GM12874 (cell line): Measurements from ENCODE around the gene GRPEL1.

Experiments
- CTCF ChIP-seq: IDR thresholded peaks from 2 replicates; pipeline ENCODE4 v1.5.1; 2011; ENCODE audit warnings: low read depth, mild to moderate bottlenecking, control low read depth, low read length, moderate library complexity; ENCODE audit not compliant: insufficient read depth

The GRPEL1 gene

GRCh38 chr4:7067452-7068278 lies at the start of gene GRPEL1:
GRPEL1 (minus strand) TSS chr4:7068064; CDS start chr4:7068032, 32 bp downstream.
- no peak for TF ChIP-seq CTCF

GRCh38 chr4:7116705-7117104 lies 48.8 kb upstream of the GRPEL1 start:
- TF ChIP-seq CTCF = no peak

GRCh38 chr4:7115557-7116340 lies 47.9 kb upstream of the GRPEL1 start:
- no peak for TF ChIP-seq CTCF

DNA sequence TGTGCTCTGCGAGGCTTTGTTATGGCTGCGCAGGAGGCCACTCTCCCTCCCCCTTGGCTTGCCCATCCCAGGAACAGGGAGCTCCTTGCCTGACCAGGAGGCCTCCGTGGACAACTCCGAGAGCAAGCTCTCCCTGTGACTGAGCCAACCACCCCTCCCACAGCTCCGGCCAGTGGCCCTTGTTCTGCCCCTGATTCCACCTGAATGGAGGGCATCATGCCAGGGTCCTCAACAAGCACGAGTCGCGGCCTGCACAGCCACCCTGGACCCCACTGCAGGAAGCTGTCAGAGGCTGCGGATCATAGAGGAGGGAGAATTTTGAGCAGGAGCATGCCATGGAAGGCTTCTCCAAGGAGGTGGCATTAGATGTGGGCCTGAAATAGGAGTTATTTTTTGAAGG lies 44.8 kb upstream of the GRPEL1 start:
- no peak for TF ChIP-seq CTCF

GRCh38 chr4:7111441-7111840 lies 43.6 kb upstream of the GRPEL1 start:
- TF ChIP-seq CTCF = no peak

DNA sequence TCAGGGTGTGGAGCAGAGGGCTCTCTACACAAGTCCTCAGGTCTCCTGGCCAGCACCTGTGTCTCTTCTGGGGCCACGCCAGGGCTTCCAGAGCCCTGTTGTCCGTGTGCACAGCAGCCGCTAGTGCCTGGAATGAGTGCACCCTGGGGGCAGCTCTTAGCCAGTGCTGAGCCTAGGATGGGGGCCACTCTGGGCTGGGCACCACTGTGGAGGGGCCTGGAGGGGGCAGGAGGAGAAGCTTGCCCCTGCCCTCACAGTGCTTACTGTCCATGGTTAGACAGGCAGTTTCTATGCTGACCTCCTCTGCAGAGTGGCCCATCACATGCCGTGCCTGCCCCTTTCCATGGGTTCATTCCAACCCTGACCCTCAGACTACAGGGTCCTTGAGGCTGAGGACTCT lies 42.7 kb upstream of the GRPEL1 start:
- no peak for TF ChIP-seq CTCF

- TF ChIP-seq CTCF = no peak
Observed at GRCh38 chr4:7109169-7109568, 41.3 kb upstream of the GRPEL1 start.
